HG03460 (cell line): ENCODE data around the gene PTH.

Source experiments
- ATAC-seq: cut with Tn5 transposase; IDR thresholded peaks from one replicate; pipeline ENCODE4 v1.9.1; 2021; ENCODE audit not compliant: unreplicated experiment

The PTH gene

DNA sequence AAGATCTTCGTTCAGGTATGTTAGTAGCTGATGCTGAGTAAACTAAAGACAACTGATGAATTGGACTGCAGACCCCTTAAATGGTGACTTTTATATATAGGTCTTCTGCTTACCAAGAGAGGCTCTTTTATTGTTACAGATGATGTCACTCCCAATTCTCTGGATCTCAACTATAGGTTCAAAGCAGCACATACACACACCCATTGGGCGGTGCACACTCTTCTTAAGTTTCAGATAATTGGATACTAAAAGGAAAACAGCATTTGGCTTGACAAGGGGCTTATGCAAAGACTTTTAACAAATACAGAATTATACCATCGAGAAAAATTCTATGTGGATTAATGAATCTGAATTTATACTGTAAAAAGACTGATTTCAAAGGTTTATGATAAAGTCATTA is at the start of gene PTH:
Gene PTH, minus strand, starts transcription at position 69 of the 400 bp plus-strand sequence. CDS start 3,142 bp downstream, outside the sequence.
- no peak for ATAC-seq

DNA sequence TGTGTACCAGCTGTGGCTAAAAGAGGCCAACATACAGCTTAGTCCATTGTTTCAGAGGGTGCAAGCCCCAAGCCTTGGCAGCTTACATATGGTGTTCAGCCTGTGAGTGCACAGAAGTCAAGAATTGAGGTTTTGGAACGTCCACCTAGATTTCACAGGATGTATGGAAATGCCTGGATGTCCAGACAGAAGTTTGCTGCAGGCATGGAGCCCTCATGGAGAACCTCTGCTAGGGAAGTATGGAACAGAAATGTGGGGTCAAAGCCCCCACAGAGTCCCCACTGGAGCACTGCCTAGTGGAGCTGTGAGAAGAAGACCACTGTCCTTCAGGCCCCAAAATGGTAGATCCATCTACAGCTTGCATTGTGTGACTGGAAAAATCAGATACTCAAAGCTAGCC is 42.2 kb upstream of the PTH start:
- no peak for ATAC-seq

- ATAC-seq, result no peak
These were observed 40.0 kb upstream of the PTH start for GRCh38 chr11:13535819-13536218.

GRCh38 chr11:13534358-13534757 is 38.6 kb upstream of the PTH start:
- ATAC-seq, result no peak

GRCh38 chr11:13525257-13525656 is 29.5 kb upstream of the PTH start:
- no peak for ATAC-seq

- ATAC-seq, result no peak
These were observed 7.6 kb upstream of the PTH start for GRCh38 chr11:13503393-13503792.

GRCh38 chr11:13502492-13502891 is 6.7 kb upstream of the PTH start:
- ATAC-seq, result no peak

DNA sequence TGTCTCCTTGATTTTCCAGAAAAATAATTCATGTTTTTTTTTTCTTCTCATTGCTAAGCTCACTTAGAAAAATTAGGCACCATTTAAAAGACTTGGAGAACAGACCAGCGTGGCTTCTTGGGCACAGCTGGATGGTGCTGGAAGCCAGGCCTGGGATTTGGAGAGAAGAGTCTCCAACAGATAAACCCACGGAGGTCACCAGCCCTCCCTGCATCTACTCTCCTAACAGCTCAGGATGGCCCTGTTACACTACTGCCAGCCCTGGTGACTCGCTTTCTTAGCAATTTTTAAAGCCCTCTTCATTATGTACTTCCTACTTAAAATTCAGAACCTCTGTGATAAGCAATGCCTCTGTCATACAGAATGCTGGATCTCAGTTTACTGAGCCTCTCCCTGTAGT is 1.7 kb downstream of the PTH start:
- no peak for ATAC-seq

DNA sequence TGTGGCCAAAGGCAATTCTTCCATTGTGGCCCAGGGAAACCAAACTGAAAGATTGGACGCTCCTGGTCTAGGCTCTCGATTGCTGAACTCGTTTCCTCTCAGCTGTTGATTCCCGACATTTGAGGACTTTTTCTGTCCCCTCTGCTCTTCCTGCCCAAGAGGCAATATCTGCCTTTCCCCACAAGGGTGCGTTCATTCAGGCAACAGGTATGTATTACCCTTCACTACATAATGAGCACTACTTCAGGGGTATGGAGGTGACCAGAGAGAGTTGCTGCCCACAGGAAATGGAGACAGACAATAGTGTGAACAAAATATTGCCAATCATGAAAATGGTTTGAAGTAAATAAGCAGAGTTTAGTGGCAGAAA is 8.2 kb downstream of the PTH start:
- peak; percentile 69 for ATAC-seq

DNA sequence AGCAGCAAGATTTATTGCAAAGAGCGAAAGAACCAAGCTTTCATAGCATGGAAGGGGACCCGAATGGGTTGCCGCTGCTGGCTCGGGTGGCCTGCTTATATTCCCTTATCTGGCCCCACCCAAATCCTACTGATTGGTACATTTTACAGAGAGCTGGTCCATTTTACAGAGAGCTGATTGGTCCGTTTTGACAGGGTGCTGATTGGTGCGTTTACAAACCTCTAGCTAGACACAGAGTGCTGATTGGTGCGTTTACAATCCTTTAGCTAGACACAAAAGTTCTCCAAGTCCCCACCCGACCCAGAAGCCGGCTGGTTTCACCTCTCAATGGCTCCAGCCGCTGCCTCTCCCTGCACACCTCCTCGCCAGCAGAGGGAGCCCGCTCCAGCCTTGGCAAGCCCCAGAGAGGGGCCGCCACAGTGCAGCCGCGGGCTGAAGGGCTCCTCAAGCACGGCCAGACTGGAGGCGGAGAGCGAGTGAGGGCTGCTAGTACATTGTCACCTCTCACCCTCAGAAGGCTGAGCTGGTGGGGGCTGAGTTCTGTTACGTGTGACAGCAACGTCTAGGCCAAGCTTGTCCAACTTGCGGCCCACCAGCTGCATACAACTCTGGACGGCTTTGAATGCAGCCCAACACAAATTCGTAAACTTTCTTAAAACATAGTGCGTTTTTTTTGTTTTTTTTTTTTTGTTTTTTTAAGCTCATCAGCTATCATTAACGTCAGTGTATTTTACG is 8.7 kb downstream of the PTH start:
- peak; percentile 86 for ATAC-seq

GRCh38 chr11:13480198-13480597 is 15.6 kb downstream of the PTH start:
- no peak for ATAC-seq

GRCh38 chr11:13479688-13480087 is 16.1 kb downstream of the PTH start:
- ATAC-seq, result no peak

DNA sequence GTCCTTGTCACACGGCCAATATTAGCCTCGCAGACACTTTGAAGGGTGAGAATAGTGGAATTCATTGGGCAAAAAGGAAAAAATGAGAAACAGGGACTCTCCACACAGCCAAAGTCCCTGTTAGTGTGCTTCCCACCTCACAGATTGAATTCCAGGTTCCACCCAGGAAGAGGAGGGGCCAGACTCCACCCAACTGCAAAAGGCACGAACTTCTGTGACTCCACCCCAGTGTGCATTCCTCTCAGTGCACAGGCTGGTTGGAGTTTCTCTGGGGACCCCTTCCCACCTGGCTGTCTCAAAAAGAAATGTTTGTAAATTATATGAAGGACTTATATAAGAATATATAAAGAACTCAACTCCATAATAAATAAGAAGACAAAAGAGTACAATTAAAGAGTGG is 20.7 kb downstream of the PTH start:
- ATAC-seq, result no peak

DNA sequence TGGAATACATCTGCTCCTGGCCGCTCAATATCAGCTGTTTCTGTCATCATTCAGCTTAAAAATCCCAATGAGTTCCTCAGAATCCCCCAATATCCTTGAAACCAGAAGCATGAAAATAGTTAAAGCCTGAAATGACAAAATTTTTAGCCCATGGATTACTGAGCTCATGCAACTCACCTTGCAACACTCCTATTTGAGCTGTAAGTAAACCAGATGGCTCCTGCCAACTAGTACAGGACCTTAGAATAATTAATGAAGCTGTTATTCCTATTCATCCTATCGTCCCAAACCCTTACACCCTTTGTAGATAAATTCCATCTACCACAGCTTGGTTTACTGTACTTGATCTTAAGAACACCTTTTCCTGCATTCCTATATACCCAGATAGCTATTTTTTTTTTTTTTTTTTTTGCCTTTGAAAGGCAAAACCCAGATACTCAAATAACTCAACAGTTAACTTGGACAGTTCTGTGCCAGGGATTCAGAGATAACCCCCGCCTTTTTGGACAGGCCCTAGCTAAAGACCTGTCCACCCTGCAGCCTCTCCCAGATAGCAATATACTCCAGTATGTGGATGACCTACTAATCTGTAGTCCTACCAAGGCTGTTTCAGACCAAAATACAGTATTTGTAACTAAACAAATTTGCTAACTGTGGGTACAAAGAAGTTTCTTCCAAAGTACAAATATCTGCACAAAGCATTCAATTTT is 22.6 kb downstream of the PTH start:
- no peak for ATAC-seq

- ATAC-seq, result no peak
These were observed 27.0 kb downstream of the PTH start for GRCh38 chr11:13468750-13469149.

- no peak for ATAC-seq
These were observed 29.9 kb downstream of the PTH start for GRCh38 chr11:13465909-13466371.

GRCh38 chr11:13463779-13464290 is 32.0 kb downstream of the PTH start:
- no peak for ATAC-seq

DNA sequence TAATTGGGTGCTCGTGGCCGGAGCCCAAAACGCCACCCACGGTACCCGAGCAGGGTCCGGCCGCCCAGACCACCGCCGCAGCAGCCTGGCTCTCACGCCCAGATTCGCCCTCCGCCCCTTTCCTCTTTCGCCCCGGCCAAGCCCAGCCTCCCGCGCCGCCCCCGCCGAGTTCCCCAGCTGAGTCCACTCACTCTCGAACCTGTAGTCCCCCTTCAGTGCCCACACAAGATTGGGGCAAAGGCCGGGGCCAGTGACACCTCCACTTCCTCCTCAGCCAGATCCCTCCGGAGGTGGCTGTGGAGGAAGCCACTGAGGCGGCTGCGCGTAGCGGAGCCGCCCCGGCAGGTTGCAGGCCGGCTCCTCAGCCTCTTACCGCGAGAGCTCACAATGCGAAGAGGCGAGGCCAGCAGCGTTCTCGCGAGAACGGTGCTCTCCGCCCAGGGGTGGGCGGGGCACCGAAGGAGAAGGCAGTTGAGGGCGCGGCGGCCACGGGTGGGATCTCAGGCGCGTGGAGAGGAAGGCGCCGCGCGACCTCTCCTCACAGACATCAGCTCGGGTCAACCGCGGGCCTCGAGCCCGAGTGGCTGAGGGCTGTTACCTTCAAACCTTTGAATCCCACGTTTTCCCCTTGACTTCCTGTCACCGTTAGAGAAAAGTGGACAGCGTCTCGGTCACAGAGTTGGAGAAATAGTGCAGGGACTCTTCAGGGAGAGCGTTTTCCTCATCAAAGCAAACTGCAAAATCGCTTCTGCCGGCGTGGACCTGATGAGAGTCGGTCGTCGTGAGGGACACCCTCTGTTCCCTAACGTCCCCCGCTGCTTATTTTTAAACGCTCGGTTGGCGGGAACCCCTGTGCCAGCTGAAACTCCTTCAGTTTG is 32.7 kb downstream of the PTH start, which contains the start of gene BTBD10:
Gene BTBD10, minus strand, starts transcription at position 322 of the 878 bp plus-strand sequence. CDS start 18,098 bp downstream, outside the sequence.
- peak; percentile 92 for ATAC-seq

- ATAC-seq, result peak; percentile 53
These were observed 33.4 kb downstream of the PTH start for GRCh38 chr11:13462311-13462900.

DNA sequence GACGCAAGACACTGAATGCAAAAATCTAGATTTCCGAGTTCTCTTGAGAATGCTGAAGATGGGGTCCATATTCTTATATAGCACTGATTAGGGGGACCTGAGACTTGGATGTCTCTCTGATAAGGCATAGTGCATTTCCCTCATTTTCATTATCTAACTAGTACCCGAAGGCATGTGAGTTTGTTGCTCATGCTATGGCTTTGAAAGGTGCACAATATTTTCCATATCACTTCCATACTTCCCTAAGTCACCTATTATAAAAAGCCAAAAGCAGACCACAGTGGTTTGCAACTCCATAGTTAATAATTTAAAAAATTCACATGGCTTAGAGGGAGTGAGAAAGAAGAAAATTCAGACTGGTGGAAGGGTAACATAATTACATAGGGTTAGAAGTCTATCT is 34.5 kb downstream of the PTH start:
- ATAC-seq, result no peak
